Activated naive CD8-positive, alpha-beta T cell (primary cell): ENCODE results near the gene PICK1.

Experiments
- H3K27ac Mint-ChIP-seq: one replicate; pipeline ENCODE4 v1.8.0; 2021; ENCODE audit warnings: mixed read lengths
- H3K27me3 Mint-ChIP-seq: one replicate; pipeline ENCODE4 v1.8.0; 2021; ENCODE audit warnings: mixed read lengths
- H3K36me3 Mint-ChIP-seq: one replicate; pipeline ENCODE4 v1.8.0; 2021; ENCODE audit warnings: mixed read lengths
- H3K4me1 Mint-ChIP-seq: one replicate; pipeline ENCODE4 v1.8.0; 2021; ENCODE audit warnings: low read depth, mixed read lengths
- H3K4me3 Mint-ChIP-seq: one replicate; pipeline ENCODE4 v1.8.0; 2021; ENCODE audit warnings: mild to moderate bottlenecking, mixed read lengths
- H3K9me3 Mint-ChIP-seq: one replicate; pipeline ENCODE4 v1.8.0; 2021; ENCODE audit warnings: low read depth, mixed read lengths

The PICK1 gene

DNA sequence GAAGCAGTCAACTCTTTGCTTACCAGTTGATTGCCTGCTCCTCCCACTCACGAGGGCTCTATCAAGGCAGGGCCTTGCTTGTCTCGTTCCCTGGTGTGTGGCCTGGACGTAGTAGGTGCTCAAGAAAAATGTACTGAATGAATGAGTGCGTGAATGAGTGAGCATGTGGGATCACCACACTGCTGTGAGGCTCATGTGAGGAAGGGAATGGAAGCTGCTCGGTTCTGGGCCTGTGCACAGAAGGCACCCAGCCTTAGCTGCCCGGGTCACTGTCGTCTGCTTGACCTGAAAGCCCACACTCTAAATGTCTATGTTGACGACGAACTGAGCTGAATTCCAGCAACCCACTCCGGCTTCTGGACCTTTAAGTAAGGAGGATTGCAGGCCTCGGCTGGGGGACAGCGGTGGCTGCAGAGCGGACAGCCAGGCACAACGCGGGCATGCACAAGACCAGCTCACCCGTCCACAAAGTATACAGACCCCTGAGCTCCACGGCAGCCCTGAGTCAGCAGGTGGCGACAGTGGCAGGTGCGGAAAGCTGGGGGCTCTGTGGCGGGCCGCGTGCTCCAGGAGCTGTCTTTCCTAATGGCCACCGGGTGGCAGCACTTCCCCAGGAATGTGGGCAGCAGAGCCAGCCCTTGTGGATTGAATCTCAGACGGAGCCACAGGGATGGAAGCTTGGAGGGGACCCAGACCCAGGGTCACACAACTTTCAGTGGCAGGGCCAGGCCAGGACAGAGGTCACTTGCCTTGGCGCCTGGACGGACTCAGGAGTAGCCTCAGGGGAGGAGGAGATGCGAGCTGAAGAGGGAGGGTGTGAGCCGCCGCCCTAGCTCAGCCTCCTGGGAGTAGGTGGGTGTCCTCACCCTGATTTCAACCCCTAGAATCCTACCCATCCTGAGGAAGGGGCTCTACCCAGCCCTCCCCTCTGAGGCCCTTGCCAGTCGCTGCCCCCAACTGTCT, 5.0 kb upstream of the PICK1 start:
- Mint-ChIP-seq H3K4me1 (peaks cover 6% of the 10 kb centered on the region), H3K36me3 (no peaks in the 10 kb centered on the region), H3K4me3 (no peak overlapping the region), H3K27ac (no peak overlapping the region), H3K27me3 (no peaks in the 10 kb centered on the region), H3K9me3 (no peaks in the 10 kb centered on the region)

DNA sequence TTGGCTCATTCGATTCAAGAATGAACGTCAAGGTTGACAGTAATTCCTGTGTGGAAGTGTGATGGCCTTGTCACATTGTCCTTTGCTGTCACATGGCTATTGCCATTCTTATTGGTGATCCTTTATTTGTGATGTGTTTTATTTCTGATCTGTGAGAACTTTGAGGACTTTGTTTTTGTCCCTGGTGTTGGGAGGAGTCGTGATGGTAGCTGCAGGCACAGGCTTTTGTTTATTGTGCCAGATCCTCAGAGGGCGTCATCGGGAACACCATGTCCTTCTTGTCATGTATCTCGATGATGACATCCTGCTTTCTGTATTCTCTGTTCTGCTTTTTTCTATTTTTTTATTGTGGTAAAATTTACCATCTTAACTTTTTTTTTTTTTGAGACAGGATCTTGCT, 5.6 kb downstream of the PICK1 start:
- H3K4me3 Mint-ChIP-seq, result no peak overlapping the region
- H3K4me1 Mint-ChIP-seq, result peaks cover 8% of the 10 kb centered on the region
- no peaks in the 10 kb centered on the region for H3K27me3 Mint-ChIP-seq
- H3K27ac Mint-ChIP-seq, result no peak overlapping the region
- peaks cover 8% of the 10 kb centered on the region for H3K36me3 Mint-ChIP-seq
- no peaks in the 10 kb centered on the region for H3K9me3 Mint-ChIP-seq

DNA sequence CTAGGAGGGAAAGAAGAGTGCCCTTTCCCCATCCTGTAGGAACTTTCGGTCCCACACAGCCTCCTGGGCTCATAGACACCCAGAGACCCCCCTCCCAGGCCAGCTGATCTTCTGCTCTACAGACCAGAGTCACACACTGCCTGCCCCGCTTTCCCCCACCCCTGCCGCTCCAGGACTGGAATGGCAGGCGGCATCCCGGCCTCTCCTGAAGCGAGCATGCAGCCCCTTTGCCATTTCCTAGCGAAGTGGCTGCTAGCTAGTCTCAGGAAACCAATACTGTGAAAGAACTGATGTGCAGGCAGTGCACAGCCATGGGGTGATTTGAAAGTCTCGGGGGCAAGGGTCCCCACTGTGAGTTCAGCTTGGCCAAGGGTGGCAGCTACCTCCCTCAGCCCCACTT, 8.3 kb downstream of the PICK1 start:
- Mint-ChIP-seq H3K4me1 (peaks cover 2% of the 10 kb centered on the region), H3K9me3 (no peaks in the 10 kb centered on the region), H3K27ac (no peak overlapping the region), H3K36me3 (peaks cover 8% of the 10 kb centered on the region), H3K27me3 (no peaks in the 10 kb centered on the region), H3K4me3 (no peak overlapping the region)

DNA sequence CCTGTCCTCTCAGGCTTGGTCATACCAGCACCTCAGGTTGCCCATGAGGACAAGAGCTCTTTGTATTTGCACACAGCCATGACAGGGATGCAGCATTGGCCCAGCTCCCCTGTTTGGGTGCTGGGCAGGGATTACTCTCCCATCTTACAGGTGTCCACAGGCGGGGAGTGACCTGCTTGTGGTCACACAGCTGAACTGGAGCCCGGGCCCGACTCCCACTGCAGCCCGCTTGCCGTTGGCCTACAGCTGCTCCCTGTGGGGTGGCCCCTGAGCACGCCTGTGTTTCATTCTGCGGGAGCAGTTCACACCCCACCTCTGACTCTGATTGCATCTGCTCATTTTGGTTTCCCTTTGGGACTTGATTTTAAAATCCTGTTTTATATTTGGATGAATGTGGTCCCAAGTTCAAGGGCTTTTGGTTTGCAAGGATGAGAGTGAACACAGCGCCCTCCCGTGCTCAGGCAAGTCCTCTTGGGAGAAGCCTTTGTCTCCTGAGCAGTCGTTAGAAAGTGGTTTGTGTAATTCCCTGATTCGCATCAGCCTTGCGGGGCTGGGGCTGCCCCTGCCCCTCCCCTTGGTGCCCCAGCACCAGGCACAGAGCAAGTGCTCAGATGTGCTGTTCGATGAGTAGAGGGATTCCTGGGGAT, 9.3 kb downstream of the PICK1 start:
- Mint-ChIP-seq H3K36me3 (peaks cover 8% of the 10 kb centered on the region), H3K27ac (no peak overlapping the region), H3K9me3 (no peaks in the 10 kb centered on the region)

DNA sequence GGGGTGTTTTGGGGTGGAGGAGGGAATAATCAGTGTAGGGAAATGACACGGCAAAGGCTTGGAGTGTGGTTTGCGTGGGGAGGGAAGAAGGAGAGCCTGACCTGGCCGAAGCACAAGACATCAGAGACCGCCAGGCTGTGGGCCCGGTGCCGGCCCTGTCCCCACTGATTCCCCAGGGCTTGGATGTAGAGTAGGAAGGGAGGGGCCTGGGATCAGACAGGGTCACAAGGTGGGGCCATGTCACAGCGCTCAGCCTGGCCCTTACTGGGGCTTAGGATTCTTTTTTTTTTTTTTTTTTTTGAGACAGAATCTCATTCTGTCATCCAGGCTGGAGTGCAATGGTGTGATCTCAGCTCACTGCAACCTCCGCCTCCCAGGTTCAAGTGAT, 9.8 kb downstream of the PICK1 start:
- Mint-ChIP-seq H3K4me3 (no peak overlapping the region), H3K27ac (no peak overlapping the region), H3K4me1 (no peaks in the 10 kb centered on the region), H3K9me3 (no peaks in the 10 kb centered on the region), H3K27me3 (no peaks in the 10 kb centered on the region), H3K36me3 (peaks cover 6% of the 10 kb centered on the region)

More for the DNA sequence above, 9.3 kb downstream of the PICK1 start:
- H3K27me3 Mint-ChIP-seq, result no peaks in the 10 kb centered on the region
- peaks cover 2% of the 10 kb centered on the region for H3K4me1 Mint-ChIP-seq
- no peak overlapping the region for H3K4me3 Mint-ChIP-seq

DNA sequence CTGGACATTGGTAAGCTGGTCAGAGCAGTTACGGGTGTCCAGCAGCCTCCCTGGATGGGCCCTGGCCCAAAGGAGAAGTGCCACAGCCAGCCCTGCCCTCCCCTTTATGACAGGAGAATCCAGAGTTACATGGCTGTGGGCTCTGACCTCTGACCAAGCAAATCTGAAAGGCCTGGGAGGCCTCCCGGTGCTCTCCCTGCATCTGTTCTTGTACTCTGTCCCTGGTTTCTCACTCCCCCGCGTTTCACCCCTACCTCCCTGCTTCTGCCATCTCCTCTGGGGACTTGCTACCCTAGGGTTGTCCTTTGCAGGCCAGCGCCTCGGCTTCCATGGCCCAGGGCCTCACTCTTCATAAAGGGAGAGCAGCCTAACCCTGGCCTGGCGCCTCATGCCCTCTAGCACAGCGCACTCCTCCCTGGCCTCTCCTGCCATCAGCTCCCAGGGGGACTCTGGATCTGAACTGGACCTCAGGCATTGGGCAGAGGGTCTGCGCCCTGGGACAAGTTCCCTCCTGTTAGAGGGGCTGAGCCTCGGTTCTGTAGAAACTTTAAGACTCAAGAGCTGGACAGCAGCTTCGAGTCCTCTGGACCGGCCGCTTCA, 10.7 kb downstream of the PICK1 start:
- Mint-ChIP-seq H3K4me1 (no peaks in the 10 kb centered on the region), H3K4me3 (no peak overlapping the region), H3K9me3 (no peaks in the 10 kb centered on the region), H3K36me3 (peaks cover 2% of the 10 kb centered on the region), H3K27ac (no peak overlapping the region), H3K27me3 (no peaks in the 10 kb centered on the region)

DNA sequence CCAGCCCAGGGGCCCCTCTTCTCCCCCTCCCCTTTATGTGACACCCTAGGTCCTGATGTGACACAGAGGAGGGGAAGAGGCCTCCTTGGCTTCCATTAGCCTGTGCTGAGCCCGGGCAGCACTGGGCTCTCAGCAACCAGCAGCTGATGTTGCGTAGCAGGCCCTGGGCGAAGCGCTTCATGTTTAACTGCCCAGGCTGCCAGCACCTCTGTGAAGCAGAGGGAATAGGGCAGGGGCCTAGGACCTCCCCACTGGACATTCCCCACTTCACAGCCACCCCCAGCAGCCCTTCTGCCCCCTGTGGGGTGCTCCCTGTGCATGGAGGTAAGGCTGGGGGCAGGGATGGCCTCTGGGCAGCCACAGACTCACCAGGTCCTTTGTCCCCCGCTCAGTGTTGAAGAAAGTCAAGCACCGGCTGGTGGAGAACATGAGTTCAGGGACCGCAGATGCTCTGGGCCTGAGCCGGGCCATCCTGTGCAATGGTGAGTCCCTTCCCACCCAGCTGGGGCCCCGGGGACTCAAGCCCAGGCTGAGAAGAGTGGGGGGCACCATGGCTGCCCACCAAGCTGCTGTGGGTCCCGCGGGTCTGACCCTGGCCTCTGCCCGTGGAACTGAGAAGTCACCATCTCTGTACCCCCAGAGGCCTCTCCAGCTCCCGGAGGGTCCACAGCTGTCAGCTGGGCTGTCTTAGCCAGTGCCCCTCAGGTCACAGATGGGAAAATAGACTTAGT, 11.6 kb downstream of the PICK1 start:
- Mint-ChIP-seq H3K27ac (no peak overlapping the region), H3K4me3 (no peak overlapping the region), H3K27me3 (no peaks in the 10 kb centered on the region), H3K9me3 (no peaks in the 10 kb centered on the region), H3K4me1 (no peaks in the 10 kb centered on the region), H3K36me3 (peaks cover 2% of the 10 kb centered on the region)

DNA sequence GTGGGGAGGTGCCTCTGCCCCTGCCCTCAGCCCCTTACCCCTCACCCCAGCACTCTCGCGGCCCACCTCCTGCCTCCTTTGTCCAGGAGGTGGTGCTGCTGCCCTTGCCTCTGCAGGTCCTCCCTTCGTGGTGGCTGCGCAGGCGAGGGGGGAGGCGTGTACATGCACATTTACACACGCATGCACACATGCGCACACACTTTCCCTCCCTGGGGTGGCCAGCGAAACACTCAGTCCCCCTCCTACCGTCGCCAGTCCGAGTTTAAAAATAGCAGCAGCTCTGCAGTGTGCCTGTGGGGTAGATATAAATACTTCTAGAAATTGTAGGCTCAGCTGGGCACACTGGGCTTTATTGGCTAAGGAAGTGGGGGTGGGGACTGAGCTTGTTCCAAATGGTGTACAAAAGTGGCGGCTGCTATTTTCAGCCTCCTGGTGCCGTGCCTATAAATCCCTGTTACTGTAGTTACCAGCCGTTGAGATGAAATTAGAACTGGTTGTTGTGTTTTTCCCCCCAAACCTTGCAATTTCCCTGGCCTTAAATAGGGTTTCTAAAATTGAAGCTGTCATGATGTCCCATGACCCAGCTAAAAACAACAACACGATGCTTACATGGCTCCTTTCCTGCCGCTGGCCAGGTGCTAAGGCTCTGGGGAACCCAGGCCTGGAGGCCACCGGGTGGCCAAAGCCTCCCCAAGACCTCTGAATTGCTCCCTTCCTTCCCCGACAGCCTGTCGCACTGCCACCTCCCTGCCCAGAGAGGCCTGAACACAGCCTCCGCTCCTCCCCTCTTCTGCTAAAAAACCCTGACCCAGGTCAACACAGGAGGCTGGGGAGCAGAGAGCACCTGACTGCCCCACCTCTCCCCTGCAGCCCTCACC, 12.4 kb downstream of the PICK1 start:
- no peak overlapping the region for H3K27ac Mint-ChIP-seq
- H3K4me1 Mint-ChIP-seq, result no peaks in the 10 kb centered on the region
- H3K27me3 Mint-ChIP-seq, result no peaks in the 10 kb centered on the region
- no peaks in the 10 kb centered on the region for H3K9me3 Mint-ChIP-seq
- no peak overlapping the region for H3K4me3 Mint-ChIP-seq
- peaks cover 2% of the 10 kb centered on the region for H3K36me3 Mint-ChIP-seq

DNA sequence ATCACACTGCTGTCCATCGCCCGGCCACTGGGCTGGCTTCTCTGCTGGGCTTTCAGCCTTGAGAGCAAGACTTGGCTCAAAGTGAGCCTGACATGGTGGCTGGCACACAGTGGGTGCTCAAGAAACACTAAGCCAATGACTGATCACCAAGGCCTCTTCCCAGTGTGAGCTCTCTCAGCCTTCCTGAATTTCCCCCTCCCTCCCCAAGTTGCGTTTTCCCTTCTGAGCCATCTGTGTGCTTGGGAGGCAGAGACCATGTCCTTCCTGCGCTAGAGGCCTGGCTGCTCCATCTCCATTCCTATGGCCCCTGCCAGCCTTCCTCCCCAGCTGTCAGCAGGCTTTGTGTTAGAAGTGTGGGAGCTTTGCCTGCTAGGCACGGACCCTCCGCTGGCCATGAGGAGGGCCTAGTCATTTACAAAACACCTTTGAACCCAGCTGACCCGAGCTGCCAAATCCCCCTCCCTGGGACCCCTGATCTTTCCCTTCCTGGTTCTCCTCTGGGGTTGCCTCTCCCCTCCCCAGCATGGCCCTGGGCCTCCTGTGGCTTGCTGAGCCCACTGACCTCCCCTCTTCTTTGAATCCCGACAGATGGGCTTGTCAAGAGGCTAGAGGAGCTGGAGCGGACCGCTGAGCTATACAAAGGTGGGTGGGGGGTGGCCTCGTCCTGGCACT, 13.2 kb downstream of the PICK1 start:
- Mint-ChIP-seq H3K27me3 (no peaks in the 10 kb centered on the region), H3K36me3 (peaks cover 2% of the 10 kb centered on the region), H3K4me3 (no peak overlapping the region), H3K4me1 (no peaks in the 10 kb centered on the region), H3K9me3 (no peaks in the 10 kb centered on the region), H3K27ac (no peak overlapping the region)

DNA sequence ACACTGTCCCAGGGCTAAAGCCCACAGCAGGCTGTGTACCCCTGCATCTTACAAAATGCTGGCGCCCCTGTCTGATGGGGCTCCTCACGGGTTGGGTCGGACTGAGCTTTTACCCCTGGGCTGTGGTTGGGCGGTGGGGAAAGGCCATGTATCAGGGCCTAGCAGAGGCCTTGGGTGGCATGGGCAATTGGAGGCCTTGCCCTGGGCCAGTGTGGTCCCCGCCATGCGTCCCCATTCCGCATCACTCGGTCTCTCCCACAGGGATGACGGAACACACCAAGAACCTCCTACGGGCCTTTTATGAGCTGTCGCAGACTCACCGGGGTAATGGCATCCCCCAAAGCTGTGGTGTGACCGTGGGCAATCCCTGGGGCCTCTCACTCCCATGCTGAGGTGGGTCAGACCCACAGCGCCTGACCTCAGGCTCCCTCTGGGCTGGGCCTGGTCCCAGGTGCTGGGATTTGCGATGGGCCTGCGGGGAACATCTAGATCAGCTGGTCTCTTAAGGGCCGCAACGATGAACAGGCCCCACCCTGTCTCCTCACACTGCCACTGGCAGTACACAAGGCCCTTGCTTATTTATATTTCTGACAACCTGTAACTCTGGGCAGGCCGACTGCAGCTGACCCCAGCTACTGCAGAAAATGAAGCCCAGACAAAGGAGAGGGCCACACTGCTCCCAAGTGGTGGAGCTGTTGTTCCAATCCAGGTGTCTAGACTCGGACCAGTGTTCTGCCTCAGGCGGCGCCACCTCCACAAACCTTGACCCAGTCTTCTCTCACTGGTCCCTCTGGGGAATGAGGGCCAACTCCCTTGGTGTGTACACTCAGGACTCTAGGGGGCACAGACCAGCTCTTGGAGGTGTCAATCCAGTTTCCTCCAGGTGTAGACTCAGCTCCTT, 14.5 kb downstream of the PICK1 start:
- no peak overlapping the region for H3K27ac Mint-ChIP-seq
- H3K9me3 Mint-ChIP-seq, result no peaks in the 10 kb centered on the region
- no peaks in the 10 kb centered on the region for H3K4me1 Mint-ChIP-seq
- H3K4me3 Mint-ChIP-seq, result no peak overlapping the region
- H3K27me3 Mint-ChIP-seq, result no peaks in the 10 kb centered on the region
- H3K36me3 Mint-ChIP-seq, result no peaks in the 10 kb centered on the region

DNA sequence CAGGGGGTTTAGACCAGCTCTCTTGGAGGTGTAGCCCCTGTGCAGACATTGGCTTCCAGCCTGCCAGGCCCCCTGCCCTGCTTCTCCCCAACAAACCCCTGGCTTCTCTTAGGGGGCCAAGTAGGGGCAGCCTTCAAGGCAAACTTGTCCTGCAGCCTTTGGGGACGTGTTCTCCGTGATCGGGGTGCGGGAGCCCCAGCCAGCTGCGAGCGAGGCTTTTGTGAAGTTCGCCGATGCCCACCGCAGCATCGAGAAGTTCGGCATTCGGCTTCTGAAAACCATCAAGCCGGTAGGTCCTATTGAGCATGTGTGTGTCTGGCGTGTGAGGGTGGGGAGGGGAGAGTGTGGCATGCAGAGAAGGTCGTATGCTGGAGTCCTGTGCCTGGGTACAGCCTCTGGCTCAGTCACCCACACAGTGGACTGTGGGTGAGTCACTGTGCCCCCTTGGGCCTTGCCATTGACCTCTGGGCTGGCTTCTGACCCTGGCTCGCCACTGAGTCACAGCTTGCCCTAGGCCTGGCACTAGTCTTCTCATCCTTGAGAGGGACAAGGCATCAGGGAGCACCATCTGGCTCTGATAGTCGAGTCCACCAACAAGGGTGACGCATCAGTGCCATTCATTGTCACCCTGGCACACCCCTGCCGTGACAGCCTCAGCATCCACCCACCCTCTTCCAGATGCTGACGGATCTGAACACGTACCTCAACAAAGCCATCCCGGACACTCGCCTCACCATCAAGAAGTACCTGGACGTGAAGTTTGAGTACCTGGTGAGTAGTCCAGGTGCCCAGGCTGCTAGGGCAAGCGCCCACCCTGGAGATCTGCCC, 15.3 kb downstream of the PICK1 start:
- H3K4me1 Mint-ChIP-seq, result no peaks in the 10 kb centered on the region
- H3K27ac Mint-ChIP-seq, result no peak overlapping the region
- H3K36me3 Mint-ChIP-seq, result no peaks in the 10 kb centered on the region
- no peaks in the 10 kb centered on the region for H3K27me3 Mint-ChIP-seq
- no peak overlapping the region for H3K4me3 Mint-ChIP-seq
- H3K9me3 Mint-ChIP-seq, result no peaks in the 10 kb centered on the region
